Stimulated activated CD4-positive, alpha-beta T cell treated with anti-CD3 and anti-CD28 coated beads, TNF-alpha, amount 100 ng/mL, for 48 hours (primary cell): Measurements from ENCODE around the gene IRF7.
"Not testable (repeated sequence)": the region's sequence is repeated elsewhere in the genome, so short reads cannot be mapped to it uniquely, and the experiment has no call there.

Experiments used
- DNase-seq, 3 donors: peaks; one replicate each; pipeline ENCODE4 v3.0.0-alpha.2; 2020; ENCODE audit warnings: low read depth in 3 of 3

Gene IRF7

DNA sequence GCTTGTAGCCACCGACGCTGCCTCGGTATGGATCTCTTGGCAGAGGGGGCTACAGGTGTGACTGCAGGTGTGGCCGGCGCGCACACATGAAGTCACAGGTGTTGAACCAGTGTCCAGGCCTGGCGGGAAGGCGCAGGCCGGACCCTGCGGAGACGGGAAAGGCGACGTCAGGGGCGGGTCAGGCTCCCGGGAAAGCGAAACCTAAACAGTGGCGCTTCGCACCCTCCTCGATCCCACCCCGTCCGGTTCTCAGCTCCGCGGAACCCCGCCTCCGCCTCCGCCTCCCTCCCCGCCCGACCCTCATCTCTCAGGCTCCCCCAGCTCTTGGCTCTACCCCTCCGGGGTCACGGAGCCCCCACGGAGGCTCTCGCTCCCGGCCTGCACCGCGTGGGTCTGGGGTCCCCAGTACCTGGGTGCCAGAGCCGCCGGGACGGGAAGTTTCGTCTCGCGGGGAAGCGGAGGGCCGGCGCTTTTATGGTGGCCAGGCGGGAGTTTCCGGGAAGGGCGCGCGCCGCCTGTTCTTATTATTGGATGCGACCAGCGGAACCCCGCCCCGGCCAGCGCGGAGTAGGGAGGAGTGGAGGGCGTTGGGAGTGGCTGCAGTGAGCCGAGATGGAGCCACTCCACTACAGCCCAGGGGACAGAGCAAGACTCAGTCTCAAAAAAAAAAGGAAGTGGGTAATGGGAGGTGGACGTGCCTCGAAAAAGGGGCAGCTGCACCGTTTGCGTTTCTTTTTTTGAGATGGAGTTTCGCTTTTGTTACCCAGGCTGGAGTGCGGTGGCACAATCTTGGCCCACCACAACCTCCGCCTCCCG is at the start of gene IRF7:
IRF7 (minus strand) TSS at position 447 of the 816 bp plus-strand sequence. CDS start 586 bp downstream, outside the sequence.
- peak; percentile 65 to 78 (median 74) for DNase-seq

DNA sequence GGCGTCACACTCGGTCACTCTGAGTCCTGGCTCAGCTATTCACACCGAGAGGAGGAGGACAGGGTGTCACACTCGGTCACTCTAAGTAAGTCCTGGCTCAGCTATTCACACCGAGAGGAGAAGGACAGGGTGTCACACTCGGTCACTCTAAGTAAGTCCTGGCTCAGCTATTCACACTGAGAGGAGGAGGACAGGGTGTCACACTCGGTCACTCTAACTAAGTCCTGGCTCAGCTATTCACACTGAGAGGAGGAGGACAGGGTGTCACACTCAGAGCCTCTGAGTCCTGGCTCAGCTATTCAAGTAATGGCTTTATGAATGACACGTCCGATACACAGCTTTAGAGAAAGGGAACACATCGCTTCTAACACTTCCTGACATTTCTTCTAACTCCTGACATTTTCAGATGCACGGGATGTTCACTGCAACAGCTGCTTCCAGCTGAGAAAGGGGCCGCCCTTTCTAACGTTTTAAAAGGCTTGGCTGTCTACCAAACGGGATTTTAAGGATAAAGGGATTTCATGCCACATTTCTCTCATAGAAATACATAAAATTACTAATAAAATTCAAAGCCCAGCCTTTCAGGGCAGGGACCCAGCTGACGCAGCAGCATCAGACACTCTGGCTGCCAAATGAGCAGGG is 49.4 kb upstream of the IRF7 start:
- DNase-seq = no peak

DNA sequence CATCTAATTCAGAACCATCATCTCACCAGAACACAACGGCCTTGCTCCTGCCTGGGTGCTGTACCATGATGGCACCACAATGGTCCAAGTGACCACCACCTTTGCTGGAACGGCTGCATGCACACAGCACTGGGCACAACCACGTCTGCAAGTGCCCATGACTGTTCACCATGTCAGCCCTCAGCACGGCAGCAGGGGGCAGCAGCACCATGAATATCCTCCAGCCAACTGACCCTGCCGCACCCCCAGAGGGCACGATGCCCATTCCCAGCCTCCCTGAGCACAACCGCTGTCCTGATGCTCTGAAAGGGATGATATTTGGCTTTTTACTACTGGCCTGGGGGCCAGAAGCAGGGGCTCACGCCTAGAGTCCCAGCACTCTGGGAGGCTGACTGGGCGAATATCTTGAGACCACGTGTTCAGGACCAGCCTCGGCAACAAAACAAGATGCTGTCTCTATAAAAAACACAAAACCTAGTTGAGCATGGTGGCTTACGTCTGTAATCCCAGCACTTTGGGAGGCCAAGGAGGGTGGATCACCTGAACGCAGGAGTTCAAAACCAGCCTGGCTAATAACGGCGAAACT is 47.0 kb upstream of the IRF7 start:
- no peak for DNase-seq

DNA sequence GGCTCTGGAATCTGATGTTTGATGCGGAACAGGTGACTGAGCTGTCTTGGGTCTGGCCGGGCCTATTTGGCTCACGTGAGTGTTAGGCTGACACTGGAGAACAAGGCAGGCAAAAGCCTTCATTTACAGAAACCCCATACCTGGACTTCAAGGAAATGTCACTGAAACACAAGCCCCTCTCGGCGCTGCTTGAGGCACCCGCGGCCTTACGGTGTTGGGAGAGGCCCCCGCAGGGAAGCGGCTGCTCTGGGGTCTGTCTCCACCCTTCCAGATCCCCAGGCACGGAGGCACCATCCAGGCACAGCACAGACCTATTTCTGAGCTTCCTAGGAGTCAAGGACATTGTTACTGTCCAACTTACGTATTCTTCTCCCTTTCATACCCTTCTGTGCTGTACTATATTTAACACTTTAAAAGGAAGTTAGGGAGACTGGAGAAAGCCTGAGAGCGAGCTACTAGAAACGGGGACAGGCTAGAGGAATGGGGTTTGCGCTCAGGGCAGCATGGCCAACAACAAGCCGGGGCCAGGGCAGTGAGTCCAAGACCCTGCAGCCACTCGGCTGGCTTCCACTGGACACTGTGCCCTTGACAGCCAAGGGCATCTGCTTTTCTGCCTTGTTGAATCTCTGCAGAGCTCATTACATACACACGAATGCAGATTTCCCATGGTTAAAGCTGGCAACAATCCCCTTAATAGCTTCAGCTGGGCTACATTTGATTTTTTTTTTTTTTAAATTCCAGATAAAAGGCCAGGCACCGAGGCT is 45.1 kb upstream of the IRF7 start:
- DNase-seq = no peak

DNA sequence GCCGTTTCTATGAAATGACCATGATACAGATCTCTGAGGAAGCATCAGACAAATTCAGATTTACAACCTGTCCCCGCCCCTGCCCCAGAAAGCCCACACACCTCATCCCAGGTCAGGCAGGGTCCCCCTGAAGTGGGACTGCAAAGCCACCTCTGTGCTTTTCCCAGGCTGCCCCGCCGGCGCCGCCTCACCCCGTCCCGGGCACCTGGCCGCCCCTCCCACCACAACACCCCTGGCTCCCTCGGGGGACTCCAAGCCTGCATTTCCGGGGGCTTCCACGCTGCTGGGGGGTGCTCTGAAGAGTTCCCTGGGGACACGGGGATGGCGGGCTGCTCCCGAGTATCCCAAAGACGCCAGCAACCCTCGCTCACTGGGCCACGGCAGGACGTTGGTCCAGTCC is 44.5 kb upstream of the IRF7 start:
- no peak for DNase-seq

DNA sequence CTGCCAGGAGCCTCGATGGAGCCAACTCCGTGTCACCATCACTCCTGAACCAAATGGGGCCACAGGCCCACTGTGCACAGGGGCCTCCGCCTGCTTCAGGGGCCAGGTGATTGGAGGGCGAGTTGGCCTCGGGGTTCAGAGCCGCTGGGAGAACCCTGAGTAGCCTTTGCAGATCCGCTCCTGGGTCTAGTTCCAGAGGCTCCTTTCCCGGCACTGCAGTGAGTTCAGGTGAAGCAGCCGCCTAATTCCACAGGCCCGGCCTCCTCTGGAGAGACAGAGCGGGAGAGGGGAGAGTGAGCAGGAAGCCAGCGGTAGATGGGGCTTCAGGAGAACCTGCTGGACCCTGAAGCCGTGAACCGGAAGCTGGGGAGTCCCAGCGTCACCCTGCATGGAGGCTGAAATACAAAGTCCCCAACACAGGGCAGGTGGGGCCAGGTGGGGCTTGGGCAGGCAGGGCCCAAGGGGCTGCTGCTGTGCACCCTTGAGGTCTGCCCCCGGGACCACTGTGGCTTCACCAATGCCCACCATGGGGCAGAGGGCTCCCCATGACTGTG is 43.9 kb upstream of the IRF7 start:
- no peak for DNase-seq

DNA sequence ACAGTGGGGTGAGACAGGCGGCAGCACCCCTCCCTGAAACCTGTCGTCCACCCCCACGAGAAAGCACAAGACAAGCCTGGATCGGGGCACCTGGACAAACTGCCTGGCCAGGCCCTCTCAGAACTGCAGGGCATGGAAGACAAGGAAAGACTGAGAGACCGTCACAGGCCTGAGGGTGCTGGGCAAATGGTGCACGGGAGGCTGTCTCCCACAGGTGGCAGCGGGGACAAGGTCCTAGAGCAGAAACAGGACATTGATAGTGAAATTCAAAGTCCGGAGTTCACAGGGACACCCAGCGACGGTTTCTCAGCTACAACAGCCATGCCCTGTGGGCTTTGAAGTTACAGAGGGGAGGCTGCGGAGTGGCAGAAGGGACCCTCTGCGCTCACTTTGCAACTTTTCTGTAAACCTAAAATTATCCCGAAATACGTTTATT is 42.0 kb upstream of the IRF7 start:
- no peak for DNase-seq

DNA sequence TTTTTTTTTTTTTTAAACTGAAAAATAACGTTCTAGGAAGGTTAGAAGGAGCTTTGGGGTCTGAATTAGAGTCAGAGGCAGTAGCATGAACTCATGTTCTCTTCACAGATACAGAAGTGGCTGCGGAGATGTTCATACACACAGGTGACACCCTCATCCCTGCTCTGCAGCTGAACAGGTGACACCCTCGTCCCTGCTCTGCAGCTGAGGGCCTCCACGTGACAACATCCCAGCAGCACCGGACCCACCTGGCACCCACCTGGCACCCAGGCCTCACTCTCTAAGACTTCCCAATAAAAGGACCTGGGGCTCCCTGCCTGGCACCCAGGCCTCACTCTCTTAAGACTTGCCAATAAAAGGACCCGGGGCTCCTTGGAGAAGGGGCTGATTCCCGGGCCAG is 41.1 kb upstream of the IRF7 start:
- DNase-seq = no peak

DNA sequence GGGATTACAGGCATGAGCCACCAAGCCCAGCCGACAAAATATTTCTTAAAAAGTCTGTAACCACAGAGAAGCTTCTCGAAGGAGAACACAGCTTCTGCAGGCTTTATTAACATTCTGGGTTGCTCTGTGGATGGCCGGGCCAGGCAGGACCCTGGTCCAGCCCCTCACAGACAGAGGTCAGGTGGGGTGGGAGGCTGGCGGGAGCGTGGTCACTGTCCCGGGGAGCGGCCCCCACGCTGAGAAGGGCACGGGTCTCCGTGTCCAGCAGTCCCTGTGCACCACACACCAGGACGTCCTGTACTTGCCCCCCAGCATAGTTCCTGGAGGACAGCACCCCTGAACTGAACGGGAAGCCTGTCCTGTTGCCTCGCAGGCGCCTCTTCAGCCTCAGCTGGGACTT is 40.7 kb upstream of the IRF7 start:
- DNase-seq = no peak

DNA sequence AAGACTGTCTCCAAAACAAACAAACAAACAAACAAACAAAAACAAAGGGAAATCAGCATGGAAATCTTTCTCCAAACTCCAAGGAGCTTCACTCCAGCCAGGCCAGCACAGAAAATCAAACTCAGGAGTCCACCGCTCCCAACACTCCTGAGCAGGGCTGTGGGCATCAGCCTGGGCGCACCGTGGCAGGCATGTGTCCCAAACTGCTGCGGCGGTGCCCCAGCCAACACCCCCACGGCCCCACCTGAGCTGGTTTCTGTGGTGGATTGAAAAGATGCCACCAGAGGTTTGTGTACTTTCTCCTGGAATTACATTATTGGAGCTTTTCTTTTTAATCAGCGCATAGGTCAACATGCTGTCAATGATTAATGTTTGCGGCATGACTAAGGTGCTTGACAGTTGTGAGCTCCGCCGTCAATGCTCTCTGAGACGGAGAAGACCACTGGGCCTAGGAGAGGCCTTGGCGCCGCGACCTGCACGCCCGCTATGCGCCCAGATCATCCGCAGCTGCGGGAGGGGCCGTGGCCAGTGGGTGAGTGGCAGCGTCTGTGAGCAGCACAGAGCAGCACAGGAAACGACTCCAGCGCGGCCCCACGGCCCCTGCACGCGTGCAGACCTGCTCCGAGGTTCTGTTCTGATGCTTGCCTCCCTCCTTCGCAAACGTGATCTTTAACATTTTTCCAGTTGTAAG is 39.4 kb upstream of the IRF7 start:
- DNase-seq = no peak

DNA sequence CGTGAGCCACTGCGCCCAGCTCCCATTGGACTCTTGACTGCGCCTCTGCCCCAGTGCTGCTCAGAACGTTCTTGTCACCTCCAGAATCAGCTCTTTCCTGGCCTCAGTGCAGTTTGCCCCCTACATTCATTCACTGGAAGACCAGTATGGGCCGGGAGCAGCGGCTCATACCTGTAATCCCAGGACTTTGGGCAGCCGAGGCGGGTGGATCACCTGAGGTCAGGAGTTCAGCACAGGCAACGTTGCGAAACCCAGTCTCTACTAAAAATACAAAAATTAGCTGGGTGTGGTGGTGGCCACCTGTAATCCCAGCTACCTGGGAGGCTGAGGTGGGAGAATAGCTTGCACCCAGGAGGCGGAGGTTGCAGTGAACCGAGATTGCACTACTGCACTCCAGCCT is 38.7 kb upstream of the IRF7 start:
- DNase-seq = not testable (repeated sequence)

DNA sequence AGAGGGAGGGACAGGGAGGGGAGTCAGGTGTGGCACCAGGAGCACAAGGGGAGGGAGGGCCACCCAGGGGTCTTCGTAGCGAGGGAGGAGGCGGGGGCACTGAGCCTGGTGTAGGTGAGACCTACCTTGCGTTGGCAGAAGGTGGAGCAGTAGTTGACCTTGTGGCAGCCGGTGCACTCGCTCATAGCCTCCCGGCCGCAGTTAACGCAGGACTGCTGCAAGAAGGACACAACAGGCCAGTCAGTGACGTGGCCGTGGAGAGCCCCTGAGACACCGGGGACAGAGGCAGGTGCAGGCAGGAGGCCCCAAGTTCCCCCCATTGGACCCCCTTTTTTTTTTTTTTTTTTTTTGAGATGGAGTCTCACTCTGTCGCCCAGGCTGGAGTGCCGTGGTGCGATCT is 38.1 kb upstream of the IRF7 start:
- DNase-seq = no peak

DNA sequence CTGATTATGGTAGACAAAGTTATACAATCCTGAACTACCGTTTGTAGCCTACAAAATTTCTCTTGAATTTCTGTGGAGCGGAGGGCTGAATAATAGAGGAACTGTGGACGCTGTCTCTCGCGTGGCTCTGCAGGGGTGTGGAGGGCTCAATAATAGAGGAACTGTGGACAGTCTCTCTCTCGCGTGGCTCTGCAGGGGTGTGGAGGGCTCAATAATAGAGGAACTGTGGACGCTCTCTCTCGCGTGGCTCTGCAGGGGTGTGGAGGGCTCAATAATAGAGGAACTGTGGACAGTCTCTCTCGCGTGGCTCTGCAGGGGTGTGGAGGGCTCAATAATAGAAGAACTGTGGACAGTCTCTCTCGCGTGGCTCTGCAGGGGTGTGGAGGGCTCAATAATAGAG is 37.4 kb upstream of the IRF7 start:
- not testable (repeated sequence) for DNase-seq

DNA sequence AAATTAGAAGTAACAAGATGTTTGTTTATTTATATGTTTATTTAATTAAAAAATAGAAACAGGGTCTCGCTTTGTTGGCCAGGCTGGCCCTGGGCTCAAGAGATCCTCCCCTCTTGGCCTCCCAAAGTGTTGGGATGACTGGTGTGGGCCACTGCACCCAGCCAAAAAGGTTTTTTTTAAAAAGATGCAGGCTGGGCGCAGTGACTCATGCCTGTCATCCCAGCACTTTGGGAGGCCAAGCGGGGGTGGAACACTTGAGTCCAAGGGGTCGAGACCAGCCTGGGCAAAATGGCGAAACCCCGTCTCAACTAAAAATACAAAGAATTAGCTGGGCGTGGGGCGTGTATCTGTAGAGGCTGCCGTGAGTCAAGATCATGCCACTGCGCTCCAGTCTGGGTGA is 34.7 kb upstream of the IRF7 start:
- no peak for DNase-seq

DNA sequence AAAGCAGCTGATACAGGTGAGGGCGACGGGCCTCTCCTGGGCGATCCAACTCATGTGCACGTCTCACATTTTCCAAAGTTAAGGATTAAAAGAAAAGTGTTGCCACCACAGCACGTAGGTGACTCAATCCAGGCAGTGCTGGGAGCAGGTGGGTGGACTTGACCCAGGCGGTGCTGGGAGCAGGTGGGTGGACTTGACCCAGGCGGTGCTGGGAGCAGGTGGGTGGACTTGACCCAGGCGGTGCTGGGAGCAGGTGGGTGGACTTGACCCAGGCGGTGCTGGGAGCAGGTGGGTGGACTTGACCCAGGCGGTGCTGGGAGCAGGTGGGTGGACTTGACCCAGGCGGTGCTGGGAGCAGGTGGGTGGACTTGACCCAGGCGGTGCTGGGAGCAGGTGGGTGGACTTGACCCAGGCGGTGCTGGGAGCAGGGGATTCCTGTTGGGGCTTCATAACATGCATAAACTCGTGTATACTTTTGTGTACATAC is 32.0 kb upstream of the IRF7 start:
- not testable (repeated sequence) for DNase-seq

DNA sequence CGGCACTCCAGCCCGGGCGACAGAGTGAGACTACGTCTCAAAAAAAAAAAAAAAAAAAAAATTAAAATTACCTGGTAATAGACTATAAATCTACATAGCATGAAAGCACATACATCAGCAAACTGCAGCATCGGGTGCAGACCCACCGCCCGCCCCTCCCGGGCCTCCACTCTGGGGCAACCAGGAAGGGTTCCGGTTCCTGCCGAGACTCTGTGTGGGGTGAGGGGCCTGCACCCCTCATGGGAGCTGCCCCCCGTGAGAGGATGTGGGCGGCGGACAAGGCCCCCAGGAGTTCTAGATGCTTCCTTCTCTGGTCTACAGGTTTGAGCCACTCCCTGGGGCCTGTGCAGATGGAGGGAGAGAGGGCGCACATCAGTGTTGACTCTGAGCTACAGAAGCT is 30.5 kb upstream of the IRF7 start:
- DNase-seq = no peak

DNA sequence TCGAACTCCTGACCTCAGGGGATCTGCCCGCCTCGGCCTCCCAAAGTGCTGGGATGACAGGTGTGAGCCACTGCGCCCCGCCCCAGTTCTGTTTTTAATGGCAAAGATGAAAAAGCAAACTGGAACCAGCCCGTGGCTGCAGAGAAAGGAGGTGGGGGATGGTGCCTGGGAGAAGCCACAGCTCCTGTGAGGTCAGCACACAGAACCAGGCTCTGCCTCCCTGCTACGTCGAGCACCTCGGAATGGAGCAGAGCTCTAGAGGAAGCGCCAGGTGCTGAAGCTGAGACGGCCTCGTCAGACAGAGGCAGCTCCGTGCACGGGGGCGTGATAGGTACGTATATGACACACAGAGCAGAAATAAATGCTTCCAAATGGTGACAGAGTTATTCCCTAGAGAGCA is 29.8 kb upstream of the IRF7 start:
- no peak for DNase-seq

DNA sequence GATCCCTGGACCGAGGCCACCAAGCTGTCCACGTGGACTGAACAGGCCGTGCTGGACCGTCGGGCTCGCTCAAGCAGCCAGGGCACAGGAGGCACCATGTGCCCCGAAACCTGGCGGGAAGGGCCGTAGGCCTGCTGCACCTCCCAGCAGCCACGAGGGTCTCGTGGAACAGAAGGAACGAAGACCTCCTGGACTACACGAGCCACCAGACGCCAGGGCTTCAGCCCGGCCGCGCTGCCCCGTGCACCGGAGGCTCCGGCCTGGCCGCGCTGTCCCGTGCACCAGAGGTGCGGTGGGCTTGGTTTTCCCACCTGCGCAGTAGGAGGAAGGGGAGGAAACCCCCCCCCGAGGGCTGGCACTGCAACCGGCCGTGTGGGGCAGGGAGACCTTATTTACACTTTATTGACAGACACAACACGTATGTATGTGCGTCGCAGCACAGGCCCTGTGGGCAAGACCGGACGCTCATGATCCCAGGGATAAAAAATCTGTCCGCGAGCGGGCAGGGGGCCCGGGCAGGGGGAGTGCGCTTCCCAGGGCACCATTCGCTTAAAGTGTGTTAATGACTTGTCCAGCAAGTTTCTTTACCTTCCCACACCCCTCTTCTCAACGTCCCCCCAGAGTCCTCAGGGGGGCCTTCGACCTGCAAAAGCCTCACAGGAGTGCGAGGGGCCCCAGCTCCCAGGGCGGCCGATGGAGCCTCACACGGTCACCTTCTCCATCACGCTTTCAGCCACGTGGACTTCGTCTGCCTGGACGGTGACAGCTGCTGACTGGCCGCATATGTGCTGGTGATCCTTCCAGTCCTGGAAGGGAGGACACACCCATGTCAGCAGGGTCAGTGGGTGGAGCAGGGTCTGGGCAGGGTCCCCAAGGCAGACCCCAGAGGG is 28.3 kb upstream of the IRF7 start:
- no peak for DNase-seq

DNA sequence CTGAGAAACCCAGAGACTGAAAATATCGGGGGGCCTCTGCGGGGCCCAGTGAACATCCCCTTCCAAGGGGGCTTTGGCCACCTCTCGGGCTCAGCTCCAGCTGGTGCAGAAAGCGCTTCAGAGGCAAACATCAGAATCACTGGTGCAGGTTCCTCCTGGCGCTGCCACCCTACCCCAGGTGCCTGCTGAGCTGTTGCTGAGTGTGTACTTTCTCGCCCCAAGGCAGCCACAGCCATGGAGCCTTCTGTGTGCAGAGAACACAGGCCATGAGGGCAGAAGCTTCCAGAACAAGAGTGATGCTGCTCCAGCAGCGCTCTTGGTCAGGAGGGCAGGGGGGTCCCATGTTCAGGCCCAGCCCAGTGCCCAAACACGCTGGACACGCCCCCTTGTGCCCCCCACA is 27.6 kb upstream of the IRF7 start:
- DNase-seq = no peak

DNA sequence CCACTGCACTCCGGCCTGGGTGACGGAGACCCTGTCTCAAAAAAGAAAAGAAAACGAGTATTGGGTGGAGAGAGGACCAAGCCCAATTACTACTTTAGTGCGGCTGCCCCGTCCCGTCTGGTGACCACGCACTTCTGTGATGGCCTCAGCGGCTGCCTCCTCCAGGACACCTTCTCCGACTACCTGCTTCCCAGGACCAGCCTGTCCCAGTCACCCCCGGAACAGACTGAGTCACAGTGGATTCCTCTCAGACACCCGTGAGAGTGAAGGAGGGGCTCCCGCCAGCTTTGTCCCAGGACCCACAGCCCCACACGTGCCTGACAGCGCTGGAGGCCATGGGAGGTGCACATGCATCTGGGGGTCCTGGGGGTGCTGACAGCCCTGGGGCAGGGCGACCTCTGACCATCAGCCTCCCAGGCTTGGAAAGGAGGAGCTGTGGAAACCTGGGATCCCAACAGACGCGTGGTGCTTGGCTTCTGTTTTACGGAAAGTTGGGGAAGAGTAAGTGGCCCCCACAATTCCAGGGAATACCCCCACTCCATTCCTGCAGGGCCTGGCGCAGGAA is 26.1 kb upstream of the IRF7 start:
- DNase-seq = no peak
